H9 (cell line): ENCODE measurements around the gene NRBF2. TPM values are rescaled to one million over a fixed set of nuclear protein-coding genes. Genes with fewer than 3 reads are reported as not detected.

Source experiments
- DNase-seq: peaks from one replicate; pipeline ENCODE4 v3.0.0-alpha.2; 2017
- H2AFZ ChIP-seq: one replicate; pipeline ENCODE4 v1.6.1; 2013; ENCODE audit warnings: mild to moderate bottlenecking, low read length, control low read depth, moderate library complexity
- H2AK5ac ChIP-seq: 2 replicates; pipeline ENCODE4 v1.6.1; 2013; ENCODE audit warnings: low read length, control low read depth, mixed read lengths; ENCODE audit not compliant: insufficient read length
- H2BK120ac ChIP-seq: one replicate; pipeline ENCODE4 v1.6.1; 2013; ENCODE audit warnings: low read depth, mild to moderate bottlenecking, low read length, control low read depth, inconsistent platforms; ENCODE audit not compliant: poor library complexity, severe bottlenecking
- H2BK12ac ChIP-seq: 2 replicates; pipeline ENCODE4 v1.6.1; 2013; ENCODE audit warnings: low read length, control low read depth, mixed read lengths, low read depth; ENCODE audit not compliant: insufficient read length
- H2BK15ac ChIP-seq: 2 replicates; pipeline ENCODE4 v1.6.1; 2013; ENCODE audit warnings: low read depth, low read length, control low read depth
- H2BK20ac ChIP-seq: one replicate; pipeline ENCODE4 v1.6.1; 2013; ENCODE audit warnings: low read depth, mild to moderate bottlenecking, low read length, control low read depth, inconsistent platforms; ENCODE audit not compliant: poor library complexity, severe bottlenecking
- H2BK5ac ChIP-seq: 2 replicates; pipeline ENCODE4 v1.6.1; 2013; ENCODE audit warnings: low read length, control low read depth, mixed read lengths; ENCODE audit not compliant: insufficient read length
- H3K14ac ChIP-seq: 2 replicates; pipeline ENCODE4 v1.6.1; 2013; ENCODE audit warnings: low read length, control low read depth; ENCODE audit not compliant: insufficient read depth
- H3K18ac ChIP-seq: 2 replicates; pipeline ENCODE4 v1.6.1; 2013; ENCODE audit warnings: low read depth, mild to moderate bottlenecking, mixed read lengths, low read length, control low read depth; ENCODE audit not compliant: insufficient read length
- H3K23ac ChIP-seq: 2 replicates; pipeline ENCODE4 v1.6.1; 2013; ENCODE audit warnings: low read length, control low read depth, mixed read lengths, low read depth; ENCODE audit not compliant: insufficient read length
- H3K23me2 ChIP-seq: 2 replicates; pipeline ENCODE4 v1.6.1; 2013; ENCODE audit warnings: low read depth, mild to moderate bottlenecking, mixed read lengths, low read length, control low read depth; ENCODE audit not compliant: insufficient read length, poor library complexity, severe bottlenecking
- H3K27ac ChIP-seq: 2 replicates; pipeline ENCODE4 v1.5.1; 2013; ENCODE audit warnings: low read length, control low read depth, mixed read lengths, low read depth; ENCODE audit not compliant: insufficient read length
- H3K27me3 ChIP-seq: 2 replicates; pipeline ENCODE4 v1.6.1; 2013; ENCODE audit warnings: low read length, control low read depth, inconsistent platforms; ENCODE audit not compliant: insufficient read depth
- H3K4ac ChIP-seq: 2 replicates; pipeline ENCODE4 v1.6.1; 2013; ENCODE audit warnings: low read depth, mild to moderate bottlenecking, control low read depth, inconsistent platforms, low read length, moderate library complexity
- H3K4me1 ChIP-seq: 2 replicates; pipeline ENCODE4 v1.6.1; 2013; ENCODE audit warnings: low read length, control low read depth, inconsistent platforms; ENCODE audit not compliant: insufficient read depth
- H3K4me2 ChIP-seq: 2 replicates; pipeline ENCODE4 v1.6.1; 2013; ENCODE audit warnings: low read length, control low read depth, mixed read lengths; ENCODE audit not compliant: insufficient read length, insufficient read depth
- H3K56ac ChIP-seq: 2 replicates; pipeline ENCODE4 v1.6.1; 2013; ENCODE audit warnings: low read depth, mild to moderate bottlenecking, mixed read lengths, low read length, control low read depth; ENCODE audit not compliant: insufficient read length
- H3K79me1 ChIP-seq: 2 replicates; pipeline ENCODE4 v1.6.1; 2013; ENCODE audit warnings: low read depth, mild to moderate bottlenecking, moderate library complexity, low read length, control low read depth, inconsistent platforms; ENCODE audit not compliant: insufficient read depth, poor library complexity, severe bottlenecking
- H3K79me2 ChIP-seq: 2 replicates; pipeline ENCODE4 v1.6.1; 2013; ENCODE audit warnings: low read length, control low read depth, inconsistent platforms; ENCODE audit not compliant: insufficient read depth
- H3K9ac ChIP-seq: 2 replicates; pipeline ENCODE4 v1.6.1; 2013; ENCODE audit warnings: low read length, control low read depth, mixed read lengths; ENCODE audit not compliant: insufficient read length; ENCODE audit errors: extremely low read depth
- H3K9me3 ChIP-seq: one replicate; pipeline ENCODE4 v1.6.1; 2013; ENCODE audit warnings: low read depth, low read length, inconsistent platforms; ENCODE audit not compliant: control insufficient read depth
- H3T11ph ChIP-seq: one replicate; pipeline ENCODE4 v1.6.1; 2013; ENCODE audit warnings: mild to moderate bottlenecking, low read length, control low read depth, inconsistent platforms
- H4K20me1 ChIP-seq: one replicate; pipeline ENCODE4 v1.6.1; 2013; ENCODE audit not compliant: control insufficient read depth, insufficient read length, insufficient read depth
- H4K5ac ChIP-seq: 2 replicates; pipeline ENCODE4 v1.6.1; 2013; ENCODE audit warnings: low read depth, mild to moderate bottlenecking, mixed read lengths, low read length, control low read depth; ENCODE audit not compliant: insufficient read length
- H4K8ac ChIP-seq: replicated peaks from 2 replicates; pipeline ENCODE4 v1.6.1; 2013; ENCODE audit warnings: low read length, control low read depth, mixed read lengths, low read depth; ENCODE audit not compliant: insufficient read length
- H4K91ac ChIP-seq: 2 replicates; pipeline ENCODE4 v1.6.1; 2013; ENCODE audit warnings: low read depth, mild to moderate bottlenecking, moderate library complexity, mixed read lengths, low read length, control low read depth; ENCODE audit not compliant: insufficient read length
- H3K27ac Mint-ChIP-seq, 3 experiments: 2 replicates in 2 of 3; 3 replicates in 1 of 3; pipeline ENCODE4 v1.8.0; 2020 to 2021; ENCODE audit warnings: mixed read lengths in 3 of 3, mild to moderate bottlenecking in 1 of 3, moderate library complexity in 1 of 3
- H3K27me3 Mint-ChIP-seq: 2 replicates; pipeline ENCODE4 v1.8.0; 2021; ENCODE audit warnings: low read depth, mild to moderate bottlenecking, moderate library complexity, mixed read lengths
- H3K36me3 Mint-ChIP-seq, 3 experiments: 2 replicates in 2 of 3; 3 replicates in 1 of 3; pipeline ENCODE4 v1.8.0; 2020 to 2021; ENCODE audit warnings: low read depth in 3 of 3, mixed read lengths in 3 of 3; ENCODE audit not compliant: insufficient read depth in 1 of 3
- H3K4me1 Mint-ChIP-seq, 2 experiments: 2 replicates each; pipeline ENCODE4 v1.8.0; 2020; ENCODE audit warnings: mixed read lengths in 2 of 2
- H3K4me3 Mint-ChIP-seq, 2 experiments: 2 replicates in 1 of 2; 3 replicates in 1 of 2; pipeline ENCODE4 v1.8.0; 2020 to 2021; ENCODE audit warnings: mild to moderate bottlenecking in 2 of 2, mixed read lengths in 2 of 2, moderate library complexity in 1 of 2
- H3K9me3 Mint-ChIP-seq, 2 experiments: 2 replicates in 1 of 2; 3 replicates in 1 of 2; pipeline ENCODE4 v1.8.0; 2020; ENCODE audit warnings: mild to moderate bottlenecking in 2 of 2, mixed read lengths in 2 of 2, moderate library complexity in 1 of 2
- CTCF ChIP-seq: fragments of 200-600 bp; sonication (generic); conservative IDR thresholded peaks from 3 replicates; pipeline ENCODE4 v1.8.0; 2021; ENCODE audit warnings: antibody characterized with exemption, mild to moderate bottlenecking
- WGBS: extraction: QIAGEN DNeasy Blood & Tissue Kit; methylation state at CpG from one replicate; pipeline ENCODE4 v1.1.7; 2013; ENCODE audit warnings: missing lambda C conversion rate, low lambda C conversion rate, mixed read lengths; ENCODE audit not compliant: insufficient read length; ENCODE audit errors: extremely low coverage; 5-methylcytosine and 5-hydroxymethylcytosine counted together
- total RNA-seq: library from RNA; stranded (reverse); gene quantifications from 2 replicates; pipeline ENCODE4 v1.2.1, GENCODE V29; 2021

Gene NRBF2
- total RNA-seq, 1 experiment from 2014 or later: 30.1 TPM

GRCh38 chr10:63200431-63200830 lies 67.3 kb downstream of the NRBF2 start:
- Histone ChIP-seq H3K4me2 (no peak overlapping the region), H3K27ac (no peak overlapping the region)

More at GRCh38 chr10:63200431-63200830, 67.3 kb downstream of the NRBF2 start:
- DNase-seq: no peak
- WGBS: 100% methylated on average over 1 of the region's 6 CpGs
- H3K36me3 Mint-ChIP-seq: peaks cover 41 to 70% (median 67%) of the 10 kb centered on the region in 3 experiments; a peak in 6 of 7 replicates
- no peak overlapping the region for H2BK15ac ChIP-seq
- no peak overlapping the region for H4K5ac ChIP-seq
- H3K4me1 ChIP-seq: peaks cover 3% of the 10 kb centered on the region
- H3K23me2 ChIP-seq: no peaks in the 10 kb centered on the region
- peaks cover 5% of the 10 kb centered on the region; the same call in 1 of the 2 replicates for H3K79me2 ChIP-seq
- H3K27me3 ChIP-seq: no peaks in the 10 kb centered on the region
- no peaks in the 10 kb centered on the region for H3K9me3 Mint-ChIP-seq
- H3K27ac Mint-ChIP-seq: peak overlapping the region in 2 of 3 experiments; percentile 52 to 66; a peak in 2 of 7 replicates
- H3K4ac ChIP-seq: no peak overlapping the region
- no peak overlapping the region for H2AFZ ChIP-seq
- H3K18ac ChIP-seq: no peak overlapping the region
- no peaks in the 10 kb centered on the region for H3K27me3 Mint-ChIP-seq
- no peaks in the 10 kb centered on the region for H3K79me1 ChIP-seq
- TF ChIP-seq CTCF: no peak
- no peaks in the 10 kb centered on the region for H3K9me3 ChIP-seq
- H2BK120ac ChIP-seq: no peak overlapping the region
- H4K91ac ChIP-seq: no peak overlapping the region
- H3K4me3 Mint-ChIP-seq: no peak overlapping the region
- no peaks in the 10 kb centered on the region for H4K20me1 ChIP-seq
- H3K56ac ChIP-seq: no peak overlapping the region
- H2AK5ac ChIP-seq: no peak overlapping the region
- H3T11ph ChIP-seq: no peak overlapping the region
- peaks cover 38 to 41% of the 10 kb centered on the region in 2 experiments for H3K4me1 Mint-ChIP-seq
- H3K9ac ChIP-seq: no peak overlapping the region
- no peak overlapping the region for H2BK20ac ChIP-seq
- H3K14ac ChIP-seq: no peak overlapping the region
- no peak overlapping the region for H2BK5ac ChIP-seq
- H4K8ac ChIP-seq: no peak overlapping the region
- no peak overlapping the region for H3K23ac ChIP-seq
- H2BK12ac ChIP-seq: no peak overlapping the region
